Measurements from ENCODE around the gene TXNL4B.
"Not testable (repeated sequence)": the region's sequence is repeated elsewhere in the genome, so short reads cannot be mapped to it uniquely, and the experiment has no call there.

Gene TXNL4B

GRCh38 chr16:72111657-72112451 lies 18.4 kb upstream of the TXNL4B start:
- DNase-seq, result peak; percentile 40

GRCh38 chr16:72110662-72111615 lies 17.5 kb upstream of the TXNL4B start:
- no peak for DNase-seq

- no peak for DNase-seq
Observed at GRCh38 chr16:72109966-72110530, 16.6 kb upstream of the TXNL4B start.

GRCh38 chr16:72109300-72109699 lies 15.9 kb upstream of the TXNL4B start:
- DNase-seq, result no peak

- DNase-seq, result no peak
Observed at GRCh38 chr16:72108353-72109102, 15.1 kb upstream of the TXNL4B start.

GRCh38 chr16:72107371-72107770 lies 14.0 kb upstream of the TXNL4B start:
- no peak for DNase-seq

- DNase-seq, result no peak
Observed at GRCh38 chr16:72105978-72106377, 12.6 kb upstream of the TXNL4B start.

GRCh38 chr16:72104905-72105304 lies 11.5 kb upstream of the TXNL4B start:
- DNase-seq, result no peak

GRCh38 chr16:72101195-72101594 lies 7.8 kb upstream of the TXNL4B start:
- no peak for DNase-seq

GRCh38 chr16:72099377-72099818 lies 6.0 kb upstream of the TXNL4B start:
- peak; percentile 47 for DNase-seq

- DNase-seq, result no peak
Observed at GRCh38 chr16:72098936-72099335, 5.5 kb upstream of the TXNL4B start.

- no peak for DNase-seq
Observed at GRCh38 chr16:72094266-72094610, 818 bp upstream of the TXNL4B start.

GRCh38 chr16:72092832-72093447 lies 480 bp downstream of the TXNL4B start:
- DNase-seq, result peak; percentile 54

GRCh38 chr16:72091217-72091616 lies 2.2 kb downstream of the TXNL4B start:
- no peak for DNase-seq

- DNase-seq, result peak; percentile 51
Observed at GRCh38 chr16:72085002-72085401, 8.4 kb downstream of the TXNL4B start.

- DNase-seq, result no peak
Observed at GRCh38 chr16:72084445-72084844, 9.0 kb downstream of the TXNL4B start.

GRCh38 chr16:72083778-72084404 lies 9.5 kb downstream of the TXNL4B start:
- no peak for DNase-seq

GRCh38 chr16:72076991-72077706 lies 16.3 kb downstream of the TXNL4B start:
- not testable (repeated sequence) for DNase-seq

GRCh38 chr16:72075067-72075466 lies 18.4 kb downstream of the TXNL4B start:
- DNase-seq, result not testable (repeated sequence)

GRCh38 chr16:72073560-72074230 lies 19.7 kb downstream of the TXNL4B start:
- DNase-seq, result no peak
